BE2C (cell line): ENCODE measurements around the gene HACE1.
"Not testable (repeated sequence)": the region's sequence is repeated elsewhere in the genome, so short reads cannot be mapped to it uniquely, and the experiment has no call there.

Experiments used
- DNase-seq: peaks from one replicate; pipeline ENCODE4 v3.0.0-alpha.2; 2020
- H3K27me3 ChIP-seq: fragments of 250-450 bp; sonication (Bioruptor Pico); 2 replicates; pipeline ENCODE4 v1.5.1; 2020; ENCODE audit warnings: mild to moderate bottlenecking
- H3K36me3 ChIP-seq: fragments of 250-450 bp; sonication (Bioruptor Pico); 2 replicates; pipeline ENCODE4 v1.5.1; 2020; ENCODE audit warnings: mild to moderate bottlenecking
- H3K4me1 ChIP-seq: fragments of 250-450 bp; sonication (Bioruptor Pico); 2 replicates; pipeline ENCODE4 v1.5.1; 2020
- H3K4me3 ChIP-seq: 2 replicates; pipeline ENCODE4 v1.5.1; 2011; ENCODE audit warnings: low read depth, low read length
- H3K9me3 ChIP-seq: fragments of 250-450 bp; sonication (Bioruptor Pico); 2 replicates; pipeline ENCODE4 v1.5.1; 2020
- TF ChIP-seq, protein P1 (sequence below): IDR thresholded peaks from 2 replicates; pipeline ENCODE4 v1.5.1; 2012; ENCODE audit warnings: mild to moderate bottlenecking, low read depth, low read length

HACE1 gene

DNA sequence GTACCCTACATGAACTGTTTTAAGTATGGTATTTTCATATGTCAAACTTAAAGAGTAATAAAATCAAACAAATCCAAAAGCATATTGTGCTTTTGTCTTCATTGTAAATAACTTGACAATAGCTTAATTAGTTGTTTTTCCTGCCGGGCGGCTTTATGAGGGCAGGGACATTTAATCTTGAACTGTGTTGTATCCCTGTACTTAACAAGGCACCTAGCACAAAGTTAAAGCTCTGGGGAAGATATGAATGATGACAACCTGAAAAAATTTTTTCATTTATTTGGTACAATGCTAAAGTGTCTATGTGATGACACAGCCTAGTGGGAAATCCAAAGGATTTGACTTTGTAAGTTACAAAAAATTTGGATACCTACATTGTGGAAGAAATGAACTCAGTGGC is 502 bp upstream of the HACE1 start:
- H3K36me3 ChIP-seq = peaks cover 3% of the 10 kb centered on the region; the same call in 1 of the 2 replicates
- peaks cover 3% of the 10 kb centered on the region; the same call in 1 of the 2 replicates for H3K4me1 ChIP-seq
- H3K27me3 ChIP-seq = no peaks in the 10 kb centered on the region
- no peak for DNase-seq
- TF ChIP-seq, protein P1, sequence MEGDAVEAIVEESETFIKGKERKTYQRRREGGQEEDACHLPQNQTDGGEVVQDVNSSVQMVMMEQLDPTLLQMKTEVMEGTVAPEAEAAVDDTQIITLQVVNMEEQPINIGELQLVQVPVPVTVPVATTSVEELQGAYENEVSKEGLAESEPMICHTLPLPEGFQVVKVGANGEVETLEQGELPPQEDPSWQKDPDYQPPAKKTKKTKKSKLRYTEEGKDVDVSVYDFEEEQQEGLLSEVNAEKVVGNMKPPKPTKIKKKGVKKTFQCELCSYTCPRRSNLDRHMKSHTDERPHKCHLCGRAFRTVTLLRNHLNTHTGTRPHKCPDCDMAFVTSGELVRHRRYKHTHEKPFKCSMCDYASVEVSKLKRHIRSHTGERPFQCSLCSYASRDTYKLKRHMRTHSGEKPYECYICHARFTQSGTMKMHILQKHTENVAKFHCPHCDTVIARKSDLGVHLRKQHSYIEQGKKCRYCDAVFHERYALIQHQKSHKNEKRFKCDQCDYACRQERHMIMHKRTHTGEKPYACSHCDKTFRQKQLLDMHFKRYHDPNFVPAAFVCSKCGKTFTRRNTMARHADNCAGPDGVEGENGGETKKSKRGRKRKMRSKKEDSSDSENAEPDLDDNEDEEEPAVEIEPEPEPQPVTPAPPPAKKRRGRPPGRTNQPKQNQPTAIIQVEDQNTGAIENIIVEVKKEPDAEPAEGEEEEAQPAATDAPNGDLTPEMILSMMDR = no peak
- H3K9me3 ChIP-seq = no peaks in the 10 kb centered on the region
- peak overlapping the region; percentile 91 for H3K4me3 ChIP-seq

DNA sequence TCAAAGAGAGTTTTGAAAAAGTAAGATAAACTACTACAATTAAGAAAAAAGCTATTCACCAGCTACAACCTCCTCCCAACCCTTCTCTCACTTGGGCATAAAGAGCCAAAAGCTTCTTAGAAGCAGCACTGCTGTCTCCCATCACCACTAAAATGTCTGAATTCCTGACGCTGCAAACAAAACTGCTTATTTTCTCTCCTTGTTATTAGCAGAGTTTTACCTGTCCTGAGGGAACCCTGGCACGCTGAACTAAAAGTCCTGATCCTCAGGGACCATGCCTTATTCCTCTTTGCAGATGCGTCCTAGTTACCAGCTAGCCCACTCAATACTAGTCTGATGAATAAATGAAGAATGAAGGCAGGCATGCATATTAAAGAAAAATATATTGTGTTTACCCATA is 1.1 kb downstream of the HACE1 start:
- DNase-seq = no peak
- Histone ChIP-seq H3K4me1 (peaks cover 3% of the 10 kb centered on the region; the same call in 1 of the 2 replicates), H3K4me3 (peak overlapping the region; percentile 91)

DNA sequence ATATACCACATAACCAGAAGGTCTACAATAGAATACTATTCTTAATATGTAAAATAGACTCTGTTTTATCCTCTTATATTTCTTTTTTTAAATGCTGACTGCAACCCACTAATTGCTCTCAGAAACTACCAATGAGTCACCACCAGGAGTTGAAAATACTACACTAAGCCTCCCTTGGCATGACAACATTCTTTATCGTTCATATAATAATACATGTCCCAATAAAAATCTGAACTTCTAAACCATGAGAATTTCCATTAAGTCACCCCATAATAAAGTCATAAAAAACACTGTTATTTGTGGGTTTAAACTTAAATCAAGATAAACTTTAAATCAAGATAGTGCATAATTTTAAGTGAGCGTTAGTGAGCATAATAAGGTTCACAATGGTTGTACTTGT is 4.2 kb downstream of the HACE1 start:
- Histone ChIP-seq H3K9me3 (no peaks in the 10 kb centered on the region), H3K4me3 (no peak overlapping the region), H3K27me3 (no peaks in the 10 kb centered on the region), H3K4me1 (peaks cover 3% of the 10 kb centered on the region; the same call in 1 of the 2 replicates), H3K36me3 (peaks cover 3% of the 10 kb centered on the region; the same call in 1 of the 2 replicates)
- TF ChIP-seq, protein P1 = no peak
- no peak for DNase-seq

More for the DNA sequence above, 1.1 kb downstream of the HACE1 start:
- Histone ChIP-seq H3K9me3 (no peaks in the 10 kb centered on the region), H3K36me3 (peaks cover 3% of the 10 kb centered on the region; the same call in 1 of the 2 replicates), H3K27me3 (no peaks in the 10 kb centered on the region)
- TF ChIP-seq, protein P1 = no peak

DNA sequence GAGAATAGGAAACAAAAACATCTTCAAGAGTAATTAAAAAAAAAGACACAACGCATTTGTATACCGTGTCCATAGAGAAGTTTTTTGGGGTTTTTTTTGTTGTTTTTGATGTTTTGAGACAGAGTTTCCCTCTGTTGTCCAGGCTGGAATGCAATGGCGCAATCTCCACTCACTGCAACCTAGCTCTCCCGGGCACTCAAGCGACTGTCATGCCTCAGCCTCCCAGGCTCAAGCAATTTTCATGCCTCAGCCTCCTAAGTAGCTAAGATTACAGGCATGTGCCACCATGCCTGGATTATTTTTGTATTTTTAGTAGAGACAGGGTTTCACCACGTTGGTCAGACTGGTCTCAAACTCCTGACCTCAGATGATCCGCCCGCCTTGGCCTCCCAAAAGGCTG is 12.0 kb downstream of the HACE1 start:
- H3K27me3 ChIP-seq, H3K4me3 ChIP-seq, H3K9me3 ChIP-seq, DNase-seq, H3K36me3 ChIP-seq, H3K4me1 ChIP-seq: not testable (repeated sequence)

DNA sequence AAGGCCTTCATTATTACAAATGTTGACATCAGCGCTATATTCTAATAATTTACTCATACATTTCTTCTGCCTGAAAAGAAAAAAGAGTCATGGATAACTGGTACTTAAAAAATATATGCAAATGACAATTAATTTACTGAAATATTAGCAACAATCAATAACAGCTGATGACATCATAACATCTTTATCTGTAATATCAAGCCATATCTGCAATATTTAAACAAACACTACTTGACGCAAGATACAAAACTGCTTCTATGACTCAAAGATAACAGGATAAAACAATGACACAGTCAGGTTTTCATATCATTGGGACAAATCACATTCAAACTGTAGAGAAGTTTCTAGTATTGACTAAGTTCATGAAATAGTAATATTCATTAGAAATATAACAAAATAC is 16.5 kb downstream of the HACE1 start:
- H3K27me3 ChIP-seq = no peaks in the 10 kb centered on the region
- H3K4me3 ChIP-seq = no peak overlapping the region
- no peaks in the 10 kb centered on the region for H3K4me1 ChIP-seq
- no peaks in the 10 kb centered on the region for H3K9me3 ChIP-seq
- TF ChIP-seq, protein P1 = no peak
- DNase-seq = no peak
- peaks cover 3% of the 10 kb centered on the region; the same call in 1 of the 2 replicates for H3K36me3 ChIP-seq

DNA sequence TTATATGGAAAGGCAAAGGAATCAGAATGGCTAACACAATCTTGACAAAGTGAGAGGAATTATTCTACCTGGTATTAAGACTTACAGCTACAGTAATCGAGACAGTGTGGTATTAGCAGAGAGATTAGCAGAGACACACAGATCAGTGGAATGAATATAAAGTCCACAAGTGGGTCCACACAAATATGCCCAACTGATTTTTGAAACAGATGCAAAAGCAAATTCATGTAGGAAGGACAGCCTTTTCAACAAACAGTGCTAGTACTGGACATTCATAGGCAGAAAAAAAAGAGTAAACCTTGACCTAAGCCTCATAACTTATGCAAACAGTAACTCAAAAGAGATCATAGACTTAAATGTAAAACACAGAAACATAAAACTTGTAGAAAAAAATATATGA is 22.6 kb downstream of the HACE1 start:
- H3K36me3 ChIP-seq = peaks cover 8% of the 10 kb centered on the region; the same call in 1 of the 2 replicates

DNA sequence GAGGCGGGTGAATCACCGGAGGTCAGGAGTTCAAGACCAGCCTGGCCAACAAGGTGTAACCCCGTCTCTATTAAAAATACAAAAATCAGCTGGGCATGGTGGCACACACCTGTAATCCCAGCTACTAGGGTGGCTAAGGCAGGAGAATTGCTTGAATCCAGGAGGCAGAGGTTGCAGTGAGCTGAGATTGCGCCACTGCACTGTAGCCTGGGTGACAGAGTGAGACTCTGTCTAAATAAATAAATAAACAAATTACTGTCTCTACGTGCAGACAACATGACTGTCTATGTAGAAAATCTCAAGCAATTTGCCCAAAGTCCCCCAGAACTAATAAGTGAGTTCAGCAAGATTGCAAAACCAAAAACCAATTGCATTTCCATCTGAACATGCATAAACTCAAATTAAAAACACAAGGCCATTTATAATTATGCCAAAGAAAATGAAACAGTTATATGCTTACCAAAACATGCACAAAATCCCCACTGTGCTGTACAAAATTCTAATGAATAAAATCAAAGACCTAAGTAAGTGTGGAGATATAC is 23.2 kb downstream of the HACE1 start:
- not testable (repeated sequence) for H3K4me1 ChIP-seq, DNase-seq, H3K27me3 ChIP-seq, H3K4me3 ChIP-seq, H3K9me3 ChIP-seq, H3K36me3 ChIP-seq

More for the DNA sequence above, 22.6 kb downstream of the HACE1 start:
- Histone ChIP-seq H3K9me3 (no peaks in the 10 kb centered on the region), H3K4me3 (no peak overlapping the region), H3K27me3 (no peaks in the 10 kb centered on the region), H3K4me1 (no peaks in the 10 kb centered on the region)
- DNase-seq = no peak
- TF ChIP-seq, protein P1 = no peak
